ENCODE measurements around the gene MAP4K3. TPM values are rescaled to one million over a fixed set of nuclear protein-coding genes. Genes with fewer than 3 reads are reported as not detected.

Gene MAP4K3
- total and polyA plus RNA-seq, 2 donors (not counting 1 experiment from before 2014, with no cell fraction given), result 1.3 to 28.3 TPM

- POLR2A ChIA-PET, result no interaction called here
Measured at GRCh38 chr2:39269941-39270340, 167.1 kb downstream of the MAP4K3 start.

More at GRCh38 chr2:39269941-39270340, 167.1 kb downstream of the MAP4K3 start:
- Histone ChIP-seq H3K4me1 (ENCODE audit: control insufficient read depth in 2 of 2, insufficient read depth in 2 of 2, low read length in 2 of 2) (peaks cover 15 to 16% of the 10 kb centered on the region in 2 donors), H3K36me3 (replicated peaks in 1 of 2; ENCODE audit: control extremely low read depth in 1 of 2, control insufficient read depth in 1 of 2, extremely low read depth in 1 of 2, insufficient read depth in 2 of 2, low read length in 1 of 2) (no peaks in the 10 kb centered on the region), H3K4me2 (replicated peaks; ENCODE audit: low read depth, low read length, poor library complexity, severe bottlenecking) (no peak overlapping the region), H3K27me3 (replicated peaks in 1 of 4; ENCODE audit: control extremely low read depth in 1 of 4, control insufficient read depth in 3 of 4, insufficient read depth in 4 of 4, low read length in 3 of 4) (no peaks in the 10 kb centered on the region), H2AFZ (ENCODE audit: insufficient read depth, low read depth, low read length, poor library complexity, severe bottlenecking) (no peak overlapping the region), H4K20me1 (ENCODE audit: control insufficient read depth, insufficient read depth, low read length, poor library complexity, severe bottlenecking) (no peaks in the 10 kb centered on the region), H3K79me2 (ENCODE audit: control insufficient read depth, insufficient read depth, low read length) (no peaks in the 10 kb centered on the region), H3K27ac (ENCODE audit: low read length in 2 of 2) (no peak overlapping the region), H3K4me3 (ENCODE audit: control extremely low read depth in 1 of 5, extremely low read depth in 1 of 5, insufficient read depth in 1 of 5, low read depth in 2 of 5, low read length in 4 of 5) (no peak overlapping the region), H3K9me3 (ENCODE audit: control extremely low read depth in 1 of 3, control insufficient read depth in 2 of 3, insufficient read depth in 1 of 3, low read length in 2 of 3) (no peaks in the 10 kb centered on the region), H3K9ac (ENCODE audit: low read length) (no peak overlapping the region)
- no peak for ATAC-seq (ENCODE audit: low read depth)
- CTCF ChIA-PET, result no interaction called here
- intact Hi-C loops (cut with micrococcal nuclease), result loop anchor here (10.0 kb wide), 1 partner anchor 225 kb away; no protein-coding TSS in a partner anchor
- no peaks in the 10 kb centered on the region for H3K27me3 Mint-ChIP-seq
- no peak for DNase-seq
- H3K27ac Mint-ChIP-seq, result no peak overlapping the region
- H3K4me1 Mint-ChIP-seq, result peaks cover 16% of the 10 kb centered on the region
- no peaks in the 10 kb centered on the region for H3K9me3 Mint-ChIP-seq (ENCODE audit: insufficient read depth)
- TF ChIP-seq CTCF (IDR thresholded peaks at IDR 0.05) (no peak), EZH2 (IDR thresholded peaks at IDR 0.05; ENCODE audit: borderline replicate concordance, insufficient read depth, low read depth, low read length, poor library complexity, severe bottlenecking) (no peak)
- 94% methylated on average over 3 of the region's 3 CpGs for WGBS (ENCODE audit: insufficient coverage)
- H3K4me3 Mint-ChIP-seq, result no peak overlapping the region

Data from B cell (primary cell).